Activated naive CD4-positive, alpha-beta T cell treated with anti-CD3 and anti-CD28 coated beads for 36 hours (primary cell): ENCODE measurements around the gene VILL. TPM values are rescaled to one million over a fixed set of nuclear protein-coding genes. Genes with fewer than 3 reads are reported as not detected.
A peak's percentile ranks its signal among the peaks of the same experiment; 100 is the strongest.
"Not testable (repeated sequence)": the region's sequence is repeated elsewhere in the genome, so short reads cannot be mapped to it uniquely, and the experiment has no call there.

Experiments
- CTCF ChIA-PET: fragments of 350-600 bp; sonication (Branson Sonifier 250); formaldehyde crosslinking; loops from one replicate; lab custom pipeline; 2021; ENCODE audit warnings: antibody characterized with exemption; lab: Charles Lee
- DNase-seq: peaks from one replicate; pipeline ENCODE4 v3.0.0-alpha.2; 2020
- H3K27ac Mint-ChIP-seq: one replicate; pipeline ENCODE4 v1.8.0; 2021; ENCODE audit warnings: mild to moderate bottlenecking, mixed read lengths
- H3K27me3 Mint-ChIP-seq: one replicate; pipeline ENCODE4 v1.8.0; 2021; ENCODE audit warnings: low read depth, mixed read lengths
- H3K36me3 Mint-ChIP-seq: one replicate; pipeline ENCODE4 v1.8.0; 2021; ENCODE audit warnings: low read depth, mixed read lengths
- H3K4me1 Mint-ChIP-seq: one replicate; pipeline ENCODE4 v1.8.0; 2021; ENCODE audit warnings: low read depth, mixed read lengths
- H3K4me3 Mint-ChIP-seq: one replicate; pipeline ENCODE4 v1.8.0; 2021; ENCODE audit warnings: mild to moderate bottlenecking, moderate library complexity, mixed read lengths
- H3K9me3 Mint-ChIP-seq: one replicate; pipeline ENCODE4 v1.8.0; 2021; ENCODE audit warnings: mixed read lengths
- intact Hi-C: fragments of 100-400 bp; cut with micrococcal nuclease; formaldehyde crosslinking; loops from one replicate; pipeline ENCODE4 v1.15.1; 2023
- total RNA-seq, 2 experiments: library from RNA; stranded (reverse); gene quantifications; one replicate each; pipeline ENCODE4 v1.2.3, GENCODE V29; 2021

Gene VILL
- total RNA-seq, 2 experiments from 2014 or later: 13.7 to 14.2 TPM

DNA sequence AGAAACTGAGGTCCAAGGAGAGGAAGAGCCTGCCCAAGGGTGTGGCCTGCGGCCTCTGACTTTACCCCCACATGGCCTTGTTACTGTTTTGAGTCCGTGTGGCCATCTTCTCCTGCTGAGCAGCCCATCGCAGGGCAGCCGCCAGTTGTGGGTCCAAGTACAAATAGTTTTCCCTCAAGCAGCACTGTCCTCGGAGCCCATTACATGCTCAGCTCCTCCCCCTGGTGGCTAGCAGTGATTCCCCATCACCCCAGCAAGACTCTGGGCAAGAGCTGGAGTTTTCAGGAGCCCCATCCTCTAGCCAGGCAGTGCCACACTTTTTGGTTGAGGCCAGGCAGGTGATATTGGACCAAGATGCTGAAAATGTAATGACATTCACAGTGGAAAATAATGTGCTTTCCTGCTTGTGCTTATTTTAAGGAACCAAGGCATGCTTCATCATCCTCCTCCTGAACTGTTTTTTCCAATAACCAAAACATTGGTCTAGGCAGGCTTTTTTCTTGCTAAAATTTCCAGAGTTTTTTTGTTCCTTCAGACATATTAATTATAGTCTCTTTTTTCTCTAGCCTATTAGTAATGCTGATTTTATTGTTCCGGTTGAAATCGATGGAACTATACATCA, 23.2 kb upstream of the VILL start:
- Mint-ChIP-seq H3K4me1 (peaks cover 4% of the 10 kb centered on the region), H3K27ac (no peak overlapping the region), H3K4me3 (no peak overlapping the region), H3K27me3 (no peaks in the 10 kb centered on the region), H3K36me3 (no peaks in the 10 kb centered on the region), H3K9me3 (no peaks in the 10 kb centered on the region)
- DNase-seq: peak; percentile 81
- intact Hi-C loops: loop anchor here (1.0 kb wide), 1 partner anchor 112 kb away; no protein-coding TSS in a partner anchor
- CTCF ChIA-PET: interaction anchor here (0.7 to 2.1 kb wide), 16 partner anchors 7 to 710 kb away, joined by 3 to 12 read pairs (median 4); no protein-coding TSS in a partner anchor

- DNase-seq: no peak
- CTCF ChIA-PET: interaction anchor here (0.7 to 2.1 kb wide), 9 partner anchors 8 to 711 kb away, joined by 3 to 12 read pairs (median 4); no protein-coding TSS in a partner anchor
- Mint-ChIP-seq H3K4me1 (peaks cover under 1% of the 10 kb centered on the region), H3K27me3 (no peaks in the 10 kb centered on the region), H3K9me3 (no peaks in the 10 kb centered on the region), H3K4me3 (no peak overlapping the region), H3K27ac (no peak overlapping the region), H3K36me3 (no peaks in the 10 kb centered on the region)
- intact Hi-C loops: no loop called here
Observed at GRCh38 chr3:37968199-37968598, 22.4 kb upstream of the VILL start.

- intact Hi-C loops: no loop called here
- CTCF ChIA-PET: interaction anchor here (0.8 to 2.1 kb wide), 7 partner anchors 9 to 329 kb away, joined by 4 to 12 read pairs (median 5); no protein-coding TSS in a partner anchor
- DNase-seq: no peak
- Mint-ChIP-seq H3K4me1 (no peaks in the 10 kb centered on the region), H3K27me3 (no peaks in the 10 kb centered on the region), H3K4me3 (no peak overlapping the region), H3K27ac (no peak overlapping the region), H3K36me3 (no peaks in the 10 kb centered on the region), H3K9me3 (no peaks in the 10 kb centered on the region)
Observed at GRCh38 chr3:37968813-37969595, 21.6 kb upstream of the VILL start.

- H3K27ac Mint-ChIP-seq: no peak overlapping the region
- no peak overlapping the region for H3K4me3 Mint-ChIP-seq
- no peaks in the 10 kb centered on the region for H3K4me1 Mint-ChIP-seq
- no peaks in the 10 kb centered on the region for H3K27me3 Mint-ChIP-seq
- CTCF ChIA-PET: interaction anchor here (0.8 to 1.9 kb wide), 3 partner anchors 10 to 329 kb away, joined by 4 to 5 read pairs (median 4); no protein-coding TSS in a partner anchor
- intact Hi-C loops: loop anchor here (5.0 kb wide), 1 partner anchor 378 kb away; the partner anchor contains the start of gene XYLB
- H3K9me3 Mint-ChIP-seq: no peaks in the 10 kb centered on the region
- no peak for DNase-seq
- H3K36me3 Mint-ChIP-seq: no peaks in the 10 kb centered on the region
Observed at GRCh38 chr3:37969596-37970100, 20.9 kb upstream of the VILL start.

DNA sequence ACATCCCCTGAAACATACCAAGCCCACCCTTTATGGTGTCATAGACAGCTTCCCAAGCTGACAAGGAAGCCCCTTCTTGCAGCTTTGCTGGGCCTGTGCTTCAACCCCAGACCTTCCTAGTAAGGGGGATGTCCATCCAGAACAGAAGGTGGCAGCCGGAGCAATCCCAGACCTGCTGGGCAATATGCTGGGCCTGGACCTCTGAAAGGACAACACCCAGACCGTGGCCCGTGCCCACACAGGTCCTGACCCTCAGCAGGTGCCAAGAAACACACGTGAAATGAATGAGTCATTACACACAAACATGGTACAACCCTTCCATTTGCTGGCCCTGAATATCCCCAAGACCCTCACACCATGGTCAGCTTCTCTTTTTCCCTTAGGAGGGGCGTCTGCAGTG, 19.8 kb upstream of the VILL start:
- Mint-ChIP-seq H3K36me3 (no peaks in the 10 kb centered on the region), H3K27ac (no peak overlapping the region), H3K27me3 (no peaks in the 10 kb centered on the region), H3K4me1 (peaks cover 4% of the 10 kb centered on the region), H3K9me3 (no peaks in the 10 kb centered on the region), H3K4me3 (no peak overlapping the region)
- CTCF ChIA-PET: interaction anchor here (0.6 to 1.3 kb wide), 2 partner anchors 9 to 192 kb away, joined by 3 to 4 read pairs; no protein-coding TSS in a partner anchor
- DNase-seq: no peak
- intact Hi-C loops: loop anchor here (5.0 kb wide), 1 partner anchor 376 kb away; the partner anchor contains the start of gene XYLB

DNA sequence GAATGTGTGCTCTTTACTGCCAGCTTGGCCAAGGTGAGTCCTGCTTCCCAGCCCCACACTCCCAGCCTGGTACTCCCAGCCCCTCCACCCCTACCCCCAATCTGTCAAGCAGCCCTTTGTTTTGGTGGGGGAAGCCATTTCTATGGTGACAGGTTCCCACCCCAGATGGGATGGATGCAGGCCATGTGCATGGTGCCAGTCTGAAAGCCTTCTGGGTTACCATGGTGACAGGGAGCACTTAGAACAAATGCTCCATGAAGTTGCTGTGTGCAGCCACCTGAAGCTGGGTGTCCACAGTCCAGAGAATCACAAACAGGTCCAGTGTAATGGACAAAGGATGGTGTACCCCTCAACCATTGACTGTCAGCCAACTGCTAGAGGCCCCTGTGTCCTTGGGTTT, 19.1 kb upstream of the VILL start:
- no peaks in the 10 kb centered on the region for H3K36me3 Mint-ChIP-seq
- H3K4me3 Mint-ChIP-seq: no peak overlapping the region
- H3K27ac Mint-ChIP-seq: no peak overlapping the region
- intact Hi-C loops: loop anchor here (5.0 kb wide), 1 partner anchor 376 kb away; the partner anchor contains the start of gene XYLB
- peaks cover 4% of the 10 kb centered on the region for H3K4me1 Mint-ChIP-seq
- no peaks in the 10 kb centered on the region for H3K27me3 Mint-ChIP-seq
- no peak for DNase-seq
- H3K9me3 Mint-ChIP-seq: no peaks in the 10 kb centered on the region
- CTCF ChIA-PET: interaction anchor here (0.5 to 1.5 kb wide), 4 partner anchors 9 to 499 kb away, joined by 4 to 5 read pairs (median 4); no protein-coding TSS in a partner anchor

- intact Hi-C loops: loop anchor here (5.0 kb wide), 1 partner anchor 375 kb away; the partner anchor contains the start of gene XYLB
- not testable (repeated sequence) for H3K27me3 Mint-ChIP-seq, H3K36me3 Mint-ChIP-seq, H3K4me3 Mint-ChIP-seq, H3K4me1 Mint-ChIP-seq, H3K27ac Mint-ChIP-seq, H3K9me3 Mint-ChIP-seq, DNase-seq
- CTCF ChIA-PET: interaction anchor here (0.7 to 1.5 kb wide), 3 partner anchors 14 to 116 kb away, joined by 3 to 4 read pairs (median 4); no protein-coding TSS in a partner anchor
Observed at GRCh38 chr3:37972056-37972455, 18.5 kb upstream of the VILL start.

DNA sequence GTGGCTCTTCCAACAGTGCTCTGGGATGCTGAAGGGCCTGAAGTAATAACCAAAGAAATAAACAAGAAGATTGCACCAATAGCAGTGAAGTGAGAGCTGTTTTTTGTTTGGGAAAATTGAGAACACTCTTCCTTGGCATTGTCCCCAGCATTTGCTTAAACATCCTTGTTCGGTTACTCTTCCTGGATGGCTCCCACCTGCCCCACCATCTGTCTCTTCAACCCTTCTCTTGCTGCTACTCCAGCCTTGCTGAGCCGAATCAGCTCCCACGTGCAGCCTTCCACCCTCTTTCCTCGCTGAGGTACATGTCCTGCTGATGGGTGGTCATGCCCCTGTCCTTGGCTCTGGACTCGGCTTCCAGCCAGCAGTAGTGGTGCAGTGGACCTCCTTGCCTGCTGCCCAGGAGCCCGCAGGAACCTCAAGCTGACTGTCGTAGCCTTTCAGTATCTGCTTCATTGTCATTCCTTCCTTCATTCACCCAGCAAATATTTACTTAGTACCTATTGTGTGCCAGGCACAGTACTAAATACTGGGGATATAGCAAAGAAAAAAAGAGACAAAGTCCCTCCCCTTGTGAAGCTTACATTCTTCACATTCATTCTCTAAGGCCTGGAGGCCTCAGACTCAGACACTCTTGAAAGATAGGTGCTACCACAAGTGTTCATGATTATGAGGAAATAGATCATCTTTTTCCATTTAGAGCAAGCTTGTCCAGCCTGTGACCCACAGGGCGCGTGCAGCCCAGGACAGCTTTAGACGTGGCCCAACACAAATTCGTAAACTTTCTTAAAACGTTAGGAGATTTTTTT, 17.1 kb upstream of the VILL start:
- H3K27me3 Mint-ChIP-seq: no peaks in the 10 kb centered on the region
- no peak overlapping the region for H3K4me3 Mint-ChIP-seq
- H3K27ac Mint-ChIP-seq: no peak overlapping the region
- H3K4me1 Mint-ChIP-seq: peaks cover 4% of the 10 kb centered on the region
- no peaks in the 10 kb centered on the region for H3K36me3 Mint-ChIP-seq
- DNase-seq: no peak
- CTCF ChIA-PET: interaction anchor here (0.7 to 4.2 kb wide), 19 partner anchors 9 to 509 kb away, joined by 3 to 43 read pairs (median 6); no protein-coding TSS in a partner anchor
- intact Hi-C loops: loop anchor here (1.0 to 5.0 kb wide), 6 partner anchors 24 to 507 kb away; partner anchors contain the start of gene XYLB
- no peaks in the 10 kb centered on the region for H3K9me3 Mint-ChIP-seq

GRCh38 chr3:37974121-37975083, 16.2 kb upstream of the VILL start:
- H3K9me3 Mint-ChIP-seq: no peaks in the 10 kb centered on the region
- CTCF ChIA-PET: interaction anchor here (0.8 to 4.2 kb wide), 25 partner anchors 8 to 522 kb away, joined by 3 to 43 read pairs (median 4); partner anchors contain the start of gene EXOG
- intact Hi-C loops: loop anchor here (1.0 to 5.0 kb wide), 6 partner anchors 23 to 506 kb away; partner anchors contain the start of gene XYLB
- peaks cover 4% of the 10 kb centered on the region for H3K4me1 Mint-ChIP-seq
- no peak overlapping the region for H3K4me3 Mint-ChIP-seq
- H3K27me3 Mint-ChIP-seq: no peaks in the 10 kb centered on the region
- no peak overlapping the region for H3K27ac Mint-ChIP-seq
- peak; percentile 84 for DNase-seq
- H3K36me3 Mint-ChIP-seq: no peaks in the 10 kb centered on the region

DNA sequence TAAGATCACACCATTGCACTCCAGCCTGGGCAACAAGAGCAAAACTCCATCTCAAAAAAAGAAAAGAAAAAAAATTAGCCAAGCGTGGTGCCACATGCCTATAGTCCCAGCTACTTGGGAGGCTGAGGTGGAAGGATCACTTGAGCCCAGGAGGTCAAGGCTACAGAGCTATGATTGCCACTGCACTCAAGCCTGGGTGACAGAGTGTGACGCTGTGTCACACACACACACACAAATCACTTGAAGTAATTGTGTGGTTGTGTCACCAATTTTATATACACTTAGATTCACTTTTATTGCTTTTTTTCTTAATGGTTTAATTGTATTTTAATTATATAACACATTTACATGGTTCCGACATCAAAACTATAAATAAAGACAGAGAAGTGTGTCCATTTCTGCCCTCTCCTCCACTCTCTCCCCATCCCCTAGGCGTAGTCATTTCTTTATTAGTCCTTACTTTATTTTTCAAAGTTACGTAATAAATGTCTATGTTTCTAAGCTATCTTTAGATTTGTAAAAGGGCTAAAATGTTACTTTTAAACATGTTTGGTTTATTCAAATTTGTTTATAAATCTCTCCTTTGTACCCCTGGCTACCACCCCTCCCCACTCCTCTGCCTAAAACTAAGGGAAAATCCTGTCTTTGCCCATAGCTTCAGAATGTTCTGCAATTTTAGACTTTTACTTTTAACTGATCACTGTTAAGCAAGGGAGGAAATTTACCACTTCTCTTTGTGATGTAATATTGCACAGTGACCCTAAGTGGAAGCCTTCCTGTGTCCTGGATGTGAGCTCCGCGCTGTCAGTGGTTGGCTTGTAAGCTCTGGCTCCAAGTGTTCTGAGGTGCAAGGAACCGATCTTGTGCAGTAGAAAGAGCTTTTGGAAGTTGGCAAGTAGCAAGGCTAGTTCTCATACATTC, 10.8 kb upstream of the VILL start:
- intact Hi-C loops: no loop called here
- H3K27ac Mint-ChIP-seq: no peak overlapping the region

More for the DNA sequence above, 10.8 kb upstream of the VILL start:
- DNase-seq: no peak
- CTCF ChIA-PET: interaction anchor here (0.5 to 1.4 kb wide), 7 partner anchors 10 to 1083 kb away, joined by 3 to 4 read pairs (median 3); no protein-coding TSS in a partner anchor
- Mint-ChIP-seq H3K36me3 (no peaks in the 10 kb centered on the region), H3K27me3 (no peaks in the 10 kb centered on the region), H3K4me1 (peaks cover 2% of the 10 kb centered on the region), H3K4me3 (no peak overlapping the region), H3K9me3 (no peaks in the 10 kb centered on the region)
